SK-N-SH (cell line): Measurements from ENCODE around the gene OBSCN. TPM values are rescaled to one million over a fixed set of nuclear protein-coding genes. Genes with fewer than 3 reads are reported as not detected.
A peak's percentile ranks its signal among the peaks of the same experiment; 100 is the strongest.

Experiments
- CTCF ChIA-PET: fragments of 300-600, 350-600 bp; formaldehyde crosslinking; extraction: SDS; loops from one replicate; lab custom pipeline; 2021; lab: Yijun Ruan, JAX
- POLR2A ChIA-PET: fragments of 350-600 bp; sonication (Branson Sonifier 250); formaldehyde crosslinking; extraction: SDS; loops from one replicate; lab custom pipeline; 2020; ENCODE audit warnings: antibody characterized with exemption, inconsistent platforms; lab: Yijun Ruan, JAX
- DNase-seq: peaks from one replicate; pipeline ENCODE4 v3.0.0; 2012
- H2AFZ ChIP-seq: fragments of 200-600 bp; sonication (generic); 2 replicates; pipeline ENCODE4 v1.8.1; 2016; ENCODE audit warnings: antibody characterized with exemption, mild to moderate bottlenecking, low read depth
- H3F3A ChIP-seq: fragments of 200-600 bp; sonication (generic); replicated peaks from 2 replicates; pipeline ENCODE3; 2016; ENCODE audit warnings: antibody characterized with exemption, mild to moderate bottlenecking; ENCODE audit not compliant: insufficient read depth
- H3K27ac ChIP-seq, 2 experiments: fragments of 200-500 bp in 1 of 2; fragments of 200-600 bp in 1 of 2; sonication (Bioruptor generic) in 1 of 2; sonication (generic), shearing (Covaris generic) in 1 of 2; 2 replicates each; pipeline versions ENCODE4 v1.5.1 to v1.6.1; 2014 to 2016; ENCODE audit warnings: low read depth in 2 of 2, inconsistent platforms in 1 of 2, low read length in 1 of 2, mild to moderate bottlenecking in 1 of 2, mixed read lengths in 1 of 2
- H3K27me3 ChIP-seq: fragments of 200-600 bp; sonication (generic), shearing (Covaris generic); 2 replicates; pipeline ENCODE4 v1.6.1; 2016; ENCODE audit warnings: mixed run types; ENCODE audit not compliant: insufficient read depth
- H3K36me3 ChIP-seq, 2 experiments: fragments of 200-500 bp in 1 of 2; fragments of 200-600 bp in 1 of 2; sonication (Bioruptor generic) in 1 of 2; sonication (generic) in 1 of 2; replicated peaks in 1 of 2; 2 replicates each; pipeline versions ENCODE3 to v1.5.1; 2014 to 2016; ENCODE audit warnings: low read length in 1 of 2, mild to moderate bottlenecking in 1 of 2; ENCODE audit not compliant: insufficient read depth in 2 of 2, control insufficient read depth in 1 of 2
- H3K4me1 ChIP-seq, 2 experiments: fragments of 200-500 bp in 1 of 2; fragments of 200-600 bp in 1 of 2; sonication (Bioruptor generic) in 1 of 2; sonication (generic), shearing (Covaris generic) in 1 of 2; 2 replicates each; pipeline versions ENCODE4 v1.5.1 to v1.6.1; 2014 to 2016; ENCODE audit warnings: low read depth in 1 of 2, low read length in 1 of 2, mixed run types in 1 of 2; ENCODE audit not compliant: insufficient read depth in 2 of 2, control insufficient read depth in 1 of 2
- H3K4me2 ChIP-seq: fragments of 200-600 bp; sonication (generic), shearing (Covaris generic); 2 replicates; pipeline ENCODE4 v1.6.1; 2017; ENCODE audit warnings: mixed run types
- H3K4me3 ChIP-seq, 2 experiments: fragments of 200-500 bp in 1 of 2; fragments of 200-600 bp in 1 of 2; sonication (Bioruptor generic) in 1 of 2; sonication (generic), shearing (Covaris generic) in 1 of 2; 2 replicates each; pipeline versions ENCODE4 v1.5.1 to v1.8.1; 2014 to 2016; ENCODE audit warnings: low read depth in 2 of 2, inconsistent platforms in 1 of 2, low read length in 1 of 2, mild to moderate bottlenecking in 1 of 2, mixed read lengths in 1 of 2, moderate library complexity in 1 of 2
- H3K79me2 ChIP-seq: fragments of 200-600 bp; sonication (generic); 2 replicates; pipeline ENCODE4 v1.8.1; 2017; ENCODE audit warnings: mild to moderate bottlenecking; ENCODE audit not compliant: insufficient read depth
- H3K9ac ChIP-seq: fragments of 200-600 bp; sonication (generic); 2 replicates; pipeline ENCODE4 v1.6.1; 2017; ENCODE audit warnings: mixed run types
- H3K9me2 ChIP-seq: fragments of 200-600 bp; sonication (generic); 2 replicates; pipeline ENCODE4 v1.6.1; 2017; ENCODE audit warnings: mixed run types
- H3K9me3 ChIP-seq: fragments of 200-600 bp; sonication (generic); 2 replicates; pipeline ENCODE4 v1.6.1; 2017; ENCODE audit warnings: mixed run types, mild to moderate bottlenecking, moderate library complexity
- H4K20me1 ChIP-seq: fragments of 200-600 bp; sonication (generic); 2 replicates; pipeline ENCODE4 v1.6.1; 2017; ENCODE audit warnings: mild to moderate bottlenecking, mixed run types; ENCODE audit not compliant: insufficient read depth
- CHD2 ChIP-seq: fragments of 150-350 bp; IDR thresholded peaks from 2 replicates; pipeline ENCODE4 v1.6.1; 2018; ENCODE audit warnings: low read length; ENCODE audit not compliant: partially characterized antibody
- ELF1 ChIP-seq: IDR thresholded peaks from 2 replicates; pipeline ENCODE4 v1.4.0; 2012
- EZH2phosphoT487 ChIP-seq: fragments of 200-600 bp; sonication (generic); IDR thresholded peaks from 2 replicates; pipeline ENCODE4 v1.6.1; 2017; ENCODE audit warnings: low read depth, mixed run types, mild to moderate bottlenecking, antibody characterized with exemption, moderate library complexity, borderline replicate concordance
- FOXM1 ChIP-seq: IDR thresholded peaks from 2 replicates; pipeline ENCODE4 v1.4.0; 2012; ENCODE audit warnings: low read depth, mild to moderate bottlenecking
- GABPA ChIP-seq: IDR thresholded peaks from 2 replicates; pipeline ENCODE4 v1.4.0; 2012; ENCODE audit warnings: low read depth, mild to moderate bottlenecking
- IRF3 ChIP-seq: fragments of 150-350 bp; IDR thresholded peaks from 2 replicates; pipeline ENCODE4 v1.6.1; 2016; ENCODE audit warnings: mild to moderate bottlenecking, low read depth, low read length
- POLR2AphosphoS5 ChIP-seq: IDR thresholded peaks from 2 replicates; pipeline ENCODE4 v1.6.1; 2012; ENCODE audit warnings: low read depth, low read length
- RXRA ChIP-seq: IDR thresholded peaks from 2 replicates; pipeline ENCODE4 v1.4.0; 2012; ENCODE audit warnings: low read depth, mild to moderate bottlenecking, borderline replicate concordance
- SMC3 ChIP-seq: IDR thresholded peaks from 2 replicates; pipeline ENCODE4 v1.6.1; 2012; ENCODE audit warnings: low read depth, low read length, improper control_type of control experiment
- USF2 ChIP-seq: fragments of 150-350 bp; IDR thresholded peaks from 2 replicates; pipeline ENCODE4 v1.6.1; 2017; ENCODE audit warnings: antibody characterized with exemption, low read length, low read depth, borderline replicate concordance
- ZBTB33 ChIP-seq: IDR thresholded peaks from 2 replicates; pipeline ENCODE4 v1.4.0; 2012; ENCODE audit warnings: low read depth, borderline replicate concordance
- WGBS: methylation state at CpG from one replicate; pipeline ENCODE4 v1.1.6; 2017; ENCODE audit warnings: low lambda C conversion rate; 5-methylcytosine and 5-hydroxymethylcytosine counted together
- polyA plus RNA-seq, 3 experiments: library from polyadenylated mRNA; depleted of rRNA; stranded (reverse); fragments of >200 nt; gene quantifications; 2 replicates each; pipeline ENCODE4 v1.2.3, GENCODE V29; 2012

The OBSCN gene
- polyA plus RNA-seq, 1 of the 3 experiments (the other 2 are of a cell fraction), result 4.0 TPM

GRCh38 chr1:228272831-228273571, 65.2 kb downstream of the OBSCN start:
- no peak overlapping the region for H3K27ac ChIP-seq
- H3K27me3 ChIP-seq, result no peaks in the 10 kb centered on the region
- no peaks in the 10 kb centered on the region for H3K4me1 ChIP-seq
- no peak for DNase-seq
- no peak overlapping the region for H3K9ac ChIP-seq
- no peaks in the 10 kb centered on the region for H3K9me3 ChIP-seq
- ChIA-PET CTCF (no interaction called here), POLR2A (no interaction called here)
- WGBS, result 98% methylated on average over 9 of the region's 22 CpGs
- no peaks in the 10 kb centered on the region for H3K36me3 ChIP-seq
- no peak for TF ChIP-seq GABPA
- no peak for TF ChIP-seq EZH2phosphoT487
- no peak for TF ChIP-seq CHD2
- no peak for TF ChIP-seq ELF1
- H3K79me2 ChIP-seq, result no peaks in the 10 kb centered on the region
- H3K9me2 ChIP-seq, result no peaks in the 10 kb centered on the region
- H2AFZ ChIP-seq, result no peak overlapping the region
- no peak overlapping the region for H3K4me2 ChIP-seq
- H3F3A ChIP-seq, result no peaks in the 10 kb centered on the region
- no peaks in the 10 kb centered on the region for H4K20me1 ChIP-seq
- H3K4me3 ChIP-seq, result no peak overlapping the region

- Histone ChIP-seq H3K4me3 (no peak overlapping the region), H4K20me1 (no peaks in the 10 kb centered on the region), H3F3A (no peaks in the 10 kb centered on the region), H3K9me2 (no peaks in the 10 kb centered on the region), H3K4me1 (no peaks in the 10 kb centered on the region), H3K9me3 (no peaks in the 10 kb centered on the region), H3K4me2 (no peak overlapping the region), H3K27ac (no peak overlapping the region), H3K36me3 (no peaks in the 10 kb centered on the region), H3K9ac (no peak overlapping the region), H2AFZ (no peak overlapping the region), H3K79me2 (no peaks in the 10 kb centered on the region), H3K27me3 (no peaks in the 10 kb centered on the region)
- TF ChIP-seq FOXM1, result no peak
- TF ChIP-seq SMC3, result no peak
- 94% methylated on average over 29 of the region's 39 CpGs for WGBS
- CTCF ChIA-PET, result no interaction called here
- peak; percentile 36 for DNase-seq
- POLR2A ChIA-PET, result no interaction called here
These were observed 66.0 kb downstream of the OBSCN start for GRCh38 chr1:228273720-228274451.

GRCh38 chr1:228274452-228275178, 66.8 kb downstream of the OBSCN start:
- no peak overlapping the region for H2AFZ ChIP-seq
- H3K4me2 ChIP-seq, result no peak overlapping the region
- no peak for TF ChIP-seq ZBTB33
- TF ChIP-seq RXRA, result no peak
- no peak for TF ChIP-seq USF2
- TF ChIP-seq POLR2AphosphoS5, result no peak
- no peak for TF ChIP-seq IRF3
- TF ChIP-seq EZH2phosphoT487, result no peak
- no peak for TF ChIP-seq GABPA
- no peaks in the 10 kb centered on the region for H4K20me1 ChIP-seq
- H3K79me2 ChIP-seq, result no peaks in the 10 kb centered on the region
- no peaks in the 10 kb centered on the region for H3K36me3 ChIP-seq
- no peak overlapping the region for H3K4me3 ChIP-seq
- H3K9ac ChIP-seq, result no peak overlapping the region
- H3K9me3 ChIP-seq, result no peaks in the 10 kb centered on the region
- 88% methylated on average over 14 of the region's 25 CpGs for WGBS
- no peak for DNase-seq
- no peaks in the 10 kb centered on the region for H3K27me3 ChIP-seq
- no peaks in the 10 kb centered on the region for H3K4me1 ChIP-seq
- no peaks in the 10 kb centered on the region for H3K9me2 ChIP-seq
- H3K27ac ChIP-seq, result no peak overlapping the region
- no peaks in the 10 kb centered on the region for H3F3A ChIP-seq
- CTCF ChIA-PET, result no interaction called here
- POLR2A ChIA-PET, result no interaction called here
